GM10266 (cell line): ENCODE data around the gene ASTN2.

Experiments
- DNase-seq: peaks from one replicate; pipeline ENCODE4 v3.0.0; 2012; ENCODE audit errors: extremely low spot score
- CTCF ChIP-seq: IDR thresholded peaks from 2 replicates; pipeline ENCODE4 v1.5.1; 2012; ENCODE audit warnings: mild to moderate bottlenecking, low read depth; ENCODE audit not compliant: control insufficient read depth, insufficient read depth; ENCODE audit errors: missing control alignments

ASTN2 gene

GRCh38 chr9:117307701-117308100, 107.2 kb downstream of the ASTN2 start:
- no peak for DNase-seq
- TF ChIP-seq CTCF: no peak

GRCh38 chr9:117306032-117306431, 108.8 kb downstream of the ASTN2 start:
- TF ChIP-seq CTCF: no peak
- DNase-seq: no peak

- TF ChIP-seq CTCF: no peak
- DNase-seq: no peak
These were observed 109.4 kb downstream of the ASTN2 start for GRCh38 chr9:117305454-117305853.

- no peak for TF ChIP-seq CTCF
- DNase-seq: no peak
These were observed 110.3 kb downstream of the ASTN2 start for GRCh38 chr9:117304549-117304948.

GRCh38 chr9:117303643-117304230, 111.1 kb downstream of the ASTN2 start:
- no peak for TF ChIP-seq CTCF
- DNase-seq: no peak

GRCh38 chr9:117302487-117302886, 112.4 kb downstream of the ASTN2 start:
- no peak for TF ChIP-seq CTCF
- DNase-seq: no peak

- no peak for TF ChIP-seq CTCF
- no peak for DNase-seq
These were observed 114.3 kb downstream of the ASTN2 start for GRCh38 chr9:117300371-117301110.
